CD14-positive monocyte (primary cell): Measurements from ENCODE around the gene INHBC. TPM values are rescaled to one million over a fixed set of nuclear protein-coding genes. Genes with fewer than 3 reads are reported as not detected.
"Not testable (repeated sequence)": the region's sequence is repeated elsewhere in the genome, so short reads cannot be mapped to it uniquely, and the experiment has no call there.

Source experiments
- DNase-seq, 3 donors: peaks; one replicate each; pipeline ENCODE4 v3.0.0-alpha.2; 2011 to 2022
- H2AFZ ChIP-seq: 2 replicates; pipeline ENCODE4 v1.6.0; 2012; ENCODE audit warnings: mild to moderate bottlenecking, low read depth, low read length, inconsistent platforms; ENCODE audit not compliant: insufficient read depth, poor library complexity, severe bottlenecking
- H3K27ac ChIP-seq, 2 donors: 1 replicate in 1 of 2; 2 replicates in 1 of 2; pipeline ENCODE4 v1.5.1; 2012 to 2013; ENCODE audit warnings: low read length in 2 of 2, control low read depth in 1 of 2, inconsistent platforms in 1 of 2, low read depth in 1 of 2, mild to moderate bottlenecking in 1 of 2
- H3K27me3 ChIP-seq, 2 donors: one replicate each; pipeline versions ENCODE4 v1.6.0 to v1.6.1; 2011 to 2013; ENCODE audit warnings: low read length in 2 of 2; ENCODE audit not compliant: control insufficient read depth in 2 of 2, insufficient read depth in 2 of 2
- H3K36me3 ChIP-seq, 2 donors: replicated peaks in 1 of 2; 1 replicate in 1 of 2; 2 replicates in 1 of 2; pipeline versions ENCODE4 v1.5.1 to v1.6.1; 2012 to 2013; ENCODE audit warnings: low read length in 2 of 2, control low read depth in 1 of 2, inconsistent platforms in 1 of 2, mild to moderate bottlenecking in 1 of 2; ENCODE audit not compliant: insufficient read depth in 2 of 2, control insufficient read depth in 1 of 2
- H3K4me1 ChIP-seq, 2 donors: 1 replicate in 1 of 2; 2 replicates in 1 of 2; pipeline versions ENCODE4 v1.5.1 to v1.6.1; 2012 to 2013; ENCODE audit warnings: low read length in 2 of 2, control low read depth in 1 of 2, inconsistent platforms in 1 of 2, mild to moderate bottlenecking in 1 of 2, moderate library complexity in 1 of 2; ENCODE audit not compliant: insufficient read depth in 2 of 2, control insufficient read depth in 1 of 2
- H3K4me2 ChIP-seq: replicated peaks from 2 replicates; pipeline ENCODE3; 2012; ENCODE audit warnings: low read length, moderate library complexity, mild to moderate bottlenecking; ENCODE audit not compliant: poor library complexity, severe bottlenecking; ENCODE audit errors: extremely low read depth
- H3K4me3 ChIP-seq, 3 experiments: fragments of 200-600 bp in 1 of 3; sonication (generic) in 1 of 3; replicated peaks in 1 of 3; 1 replicate in 2 of 3; 2 replicates in 1 of 3; pipeline ENCODE4 v1.5.1; 2011 to 2013; ENCODE audit warnings: low read length in 3 of 3, mild to moderate bottlenecking in 3 of 3, control low read depth in 2 of 3, low read depth in 2 of 3, inconsistent platforms in 1 of 3, moderate library complexity in 1 of 3
- H3K79me2 ChIP-seq: 2 replicates; pipeline ENCODE4 v1.6.0; 2012; ENCODE audit warnings: mild to moderate bottlenecking, control low read depth, inconsistent platforms, low read length, moderate library complexity; ENCODE audit not compliant: insufficient read depth
- H3K9ac ChIP-seq: 2 replicates; pipeline ENCODE4 v1.6.0; 2017; ENCODE audit warnings: low read length, mild to moderate bottlenecking; ENCODE audit not compliant: insufficient read depth, poor library complexity, severe bottlenecking
- H3K9me3 ChIP-seq, 2 donors: replicated peaks in 1 of 2; 1 replicate in 1 of 2; 2 replicates in 1 of 2; pipeline versions ENCODE4 v1.5.1 to v1.6.1; 2012 to 2013; ENCODE audit warnings: low read length in 2 of 2, control low read depth in 1 of 2; ENCODE audit not compliant: control insufficient read depth in 1 of 2, insufficient read depth in 1 of 2
- H4K20me1 ChIP-seq: 2 replicates; pipeline ENCODE4 v1.6.0; 2012; ENCODE audit warnings: mild to moderate bottlenecking, low read length, control low read depth, moderate library complexity; ENCODE audit not compliant: insufficient read depth
- H3K27ac Mint-ChIP-seq, 7 donors: one replicate each; pipeline ENCODE4 v1.8.0; 2020; ENCODE audit warnings: mild to moderate bottlenecking in 7 of 7, mixed read lengths in 7 of 7, moderate library complexity in 6 of 7, inconsistent platforms in 2 of 7
- H3K27me3 Mint-ChIP-seq, 3 donors: one replicate each; pipeline ENCODE4 v1.8.0; 2021 to 2022; ENCODE audit warnings: low read depth in 3 of 3, mild to moderate bottlenecking in 3 of 3, mixed read lengths in 3 of 3, moderate library complexity in 3 of 3, inconsistent platforms in 1 of 3
- H3K36me3 Mint-ChIP-seq, 2 donors: one replicate each; pipeline ENCODE4 v1.8.0; 2020; ENCODE audit warnings: mixed read lengths in 2 of 2, inconsistent platforms in 1 of 2, mild to moderate bottlenecking in 1 of 2
- H3K4me1 Mint-ChIP-seq: one replicate; pipeline ENCODE4 v1.8.0; 2020; ENCODE audit warnings: mild to moderate bottlenecking, mixed read lengths
- H3K4me3 Mint-ChIP-seq, 2 donors: one replicate each; pipeline ENCODE4 v1.8.0; 2020; ENCODE audit warnings: mild to moderate bottlenecking in 2 of 2, mixed read lengths in 2 of 2, moderate library complexity in 1 of 2
- H3K9me3 Mint-ChIP-seq, 7 donors: one replicate each; pipeline ENCODE4 v1.8.0; 2020 to 2022; ENCODE audit warnings: mixed read lengths in 7 of 7, mild to moderate bottlenecking in 6 of 7, moderate library complexity in 6 of 7, inconsistent platforms in 2 of 7
- CTCF ChIP-seq: fragments of 200-600 bp; IDR thresholded peaks from one replicate; pipeline ENCODE4 v1.8.0; 2022; ENCODE audit warnings: antibody characterized with exemption, mild to moderate bottlenecking
- WGBS: methylation state at CpG from one replicate; pipeline ENCODE4 v1.1.5; 2013; ENCODE audit warnings: missing lambda C conversion rate; ENCODE audit not compliant: insufficient coverage; 5-methylcytosine and 5-hydroxymethylcytosine counted together
- intact Hi-C, 2 donors: fragments of 100-400 bp; cut with micrococcal nuclease; formaldehyde crosslinking; loops; one replicate each; pipeline versions ENCODE4 v1.15.0 to v1.15.1; 2023
- polyA plus RNA-seq, 3 donors: library from polyadenylated mRNA; depleted of rRNA in 1 of 3; unstranded in 2 of 3; stranded (reverse) in 1 of 3; fragments of 300-500 nt in 2 of 3; fragments of >200 nt in 1 of 3; fragmentation: Illumina TruSeq in 2 of 3; gene quantifications; 1 replicate in 2 of 3; 2 replicates in 1 of 3; pipeline ENCODE4 v1.2.3, GENCODE V29; 2012 to 2021

INHBC gene
- polyA plus RNA-seq, 3 donors, result not detected

- Histone ChIP-seq H3K4me1 (no peaks in the 10 kb centered on the region), H3K4me2 (no peak overlapping the region), H3K79me2 (peaks cover 14% of the 10 kb centered on the region), H3K36me3 (peaks cover 33 to 71% of the 10 kb centered on the region in 2 donors), H4K20me1 (peaks cover 31% of the 10 kb centered on the region), H3K9me3 (no peaks in the 10 kb centered on the region), H3K27me3 (no peaks in the 10 kb centered on the region), H2AFZ (no peak overlapping the region), H3K4me3 (no peak overlapping the region), H3K27ac (no peak overlapping the region), H3K9ac (no peak overlapping the region)
- Mint-ChIP-seq H3K27me3 (no peaks in the 10 kb centered on the region), H3K4me1 (no peaks in the 10 kb centered on the region), H3K27ac (no peak overlapping the region), H3K4me3 (no peak overlapping the region), H3K9me3 (no peaks in the 10 kb centered on the region), H3K36me3 (peaks cover 47 to 72% of the 10 kb centered on the region in 2 donors)
- 95% methylated on average over 18 of the region's 18 CpGs for WGBS
- intact Hi-C loops, result no loop called here
- TF ChIP-seq CTCF, result no peak
- DNase-seq, result no peak
These were observed 39.5 kb upstream of the INHBC start for GRCh38 chr12:57395121-57395520.

- Histone ChIP-seq H3K9ac (no peak overlapping the region), H3K79me2 (peaks cover 26% of the 10 kb centered on the region), H4K20me1 (peaks cover 41% of the 10 kb centered on the region), H3K4me3 (no peak overlapping the region), H3K4me1 (no peaks in the 10 kb centered on the region), H3K27me3 (no peaks in the 10 kb centered on the region), H3K27ac (no peak overlapping the region), H3K4me2 (no peak overlapping the region), H2AFZ (no peak overlapping the region), H3K9me3 (no peaks in the 10 kb centered on the region), H3K36me3 (peaks cover 15 to 48% of the 10 kb centered on the region in 2 donors)
- Mint-ChIP-seq H3K4me3 (no peak overlapping the region), H3K9me3 (no peaks in the 10 kb centered on the region), H3K27ac (peak overlapping the region in 1 of 7 donors; percentile 21), H3K36me3 (peaks cover 30 to 58% of the 10 kb centered on the region in 2 donors), H3K27me3 (no peaks in the 10 kb centered on the region), H3K4me1 (no peaks in the 10 kb centered on the region)
- DNase-seq, result no peak
- no peak for TF ChIP-seq CTCF
- intact Hi-C loops, result no loop called here
- no CpG with 5 or more reads among the region's 2 CpGs for WGBS
These were observed 37.1 kb upstream of the INHBC start for GRCh38 chr12:57397441-57397840.

- H3K27me3 Mint-ChIP-seq, H3K9me3 ChIP-seq, intact Hi-C loops, H3K4me2 ChIP-seq, H3K4me3 Mint-ChIP-seq, H3K4me3 ChIP-seq, H3K4me1 ChIP-seq, H3K27ac ChIP-seq, H3K9me3 Mint-ChIP-seq, H3K27me3 ChIP-seq, H2AFZ ChIP-seq, H3K9ac ChIP-seq, H3K4me1 Mint-ChIP-seq, DNase-seq: not testable (repeated sequence)
- Mint-ChIP-seq H3K27ac (peak overlapping the region in 2 of 7 donors; percentile 23 to 71), H3K36me3 (peaks cover 16 to 42% of the 10 kb centered on the region in 2 donors)
- Histone ChIP-seq H3K79me2 (peaks cover 27% of the 10 kb centered on the region), H4K20me1 (peaks cover 47% of the 10 kb centered on the region), H3K36me3 (peaks cover 9 to 25% of the 10 kb centered on the region in 2 donors)
- 100% methylated on average over 3 of the region's 7 CpGs for WGBS
These were observed 34.7 kb upstream of the INHBC start for GRCh38 chr12:57399718-57400463.
